ENCODE measurements around the gene NOS1AP.

NOS1AP gene

GRCh38 chr1:162284206-162284955 is 214.9 kb downstream of the NOS1AP start:
- Histone ChIP-seq H3K79me1 (replicated peaks; ENCODE audit: low read length, poor library complexity, severe bottlenecking) (no peaks in the 10 kb centered on the region), H2BK5ac (ENCODE audit: low read depth, low read length, poor library complexity, severe bottlenecking) (no peak overlapping the region), H3K18ac (ENCODE audit: low read depth in 1 of 2, low read length in 2 of 2) (no peak overlapping the region), H4K8ac (ENCODE audit: low read length) (no peak overlapping the region), H3K27ac (ENCODE audit: low read length, poor library complexity, severe bottlenecking) (no peak overlapping the region), H3K23ac (ENCODE audit: low read length in 2 of 2) (no peak overlapping the region), H3K36me3 (ENCODE audit: control insufficient read depth in 1 of 2, insufficient read depth in 2 of 2, low read depth in 1 of 2, low read length in 2 of 2) (no peaks in the 10 kb centered on the region), H3K4me3 (ENCODE audit: insufficient read depth in 1 of 2, low read depth in 1 of 2, low read length in 2 of 2) (no peak overlapping the region), H2BK120ac (ENCODE audit: low read depth, low read length) (no peak overlapping the region), H2BK12ac (ENCODE audit: low read length in 2 of 2) (no peak overlapping the region), H3K4me2 (ENCODE audit: low read length, poor library complexity, severe bottlenecking) (no peak overlapping the region), H2AK5ac (ENCODE audit: low read length, severe bottlenecking) (no peak overlapping the region), H3K4me1 (ENCODE audit: control insufficient read depth, insufficient read depth, low read depth, low read length) (peaks cover 3% of the 10 kb centered on the region), H3K9me3 (ENCODE audit: control insufficient read depth, low read length) (no peaks in the 10 kb centered on the region), H3K4ac (ENCODE audit: low read depth in 1 of 2, low read length in 2 of 2) (no peak overlapping the region), H3K14ac (ENCODE audit: low read length in 2 of 2) (no peak overlapping the region), H4K91ac (ENCODE audit: low read length) (no peak overlapping the region), H2AFZ (ENCODE audit: low read depth, low read length) (no peak overlapping the region), H3K27me3 (ENCODE audit: control insufficient read depth in 1 of 2, insufficient read depth in 1 of 2, low read length in 2 of 2) (peaks cover 0 to 63% of the 10 kb centered on the region in 2 experiments), H2BK15ac (ENCODE audit: low read depth, poor library complexity, severe bottlenecking) (no peak overlapping the region), H3K9ac (ENCODE audit: low read length) (no peak overlapping the region)
- DNase-seq, result no peak
- WGBS, result 91% methylated on average over 3 of the region's 3 CpGs

DNA sequence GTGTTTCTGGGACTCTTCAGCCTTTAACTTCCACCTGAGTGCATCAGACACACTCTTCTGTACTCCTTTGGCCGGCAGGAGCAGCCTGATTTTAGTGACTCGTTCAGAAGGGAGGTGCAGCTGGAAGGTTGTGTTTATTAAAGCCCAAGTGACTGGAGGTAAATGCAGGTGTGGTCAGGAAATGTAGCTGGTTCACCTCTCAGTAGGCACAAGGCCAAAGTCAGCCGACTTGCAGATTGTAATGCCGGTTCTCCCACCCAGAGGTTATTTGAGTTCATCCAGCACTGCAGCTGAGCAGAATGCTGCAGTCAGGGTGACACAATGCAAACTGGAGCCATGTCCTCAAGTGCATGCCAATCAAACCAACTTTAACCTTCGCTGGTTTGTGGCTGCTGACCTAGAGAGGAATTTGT is 215.7 kb downstream of the NOS1AP start:
- no peak overlapping the region for H3K27ac ChIP-seq (ENCODE audit: low read length, poor library complexity, severe bottlenecking)
- H4K8ac ChIP-seq (ENCODE audit: low read length), result no peak overlapping the region
- no peak overlapping the region for H4K91ac ChIP-seq (ENCODE audit: low read length)
- H3K14ac ChIP-seq (ENCODE audit: low read length in 2 of 2), result no peak overlapping the region
- H3K36me3 ChIP-seq (ENCODE audit: control insufficient read depth in 1 of 2, insufficient read depth in 2 of 2, low read depth in 1 of 2, low read length in 2 of 2), result no peaks in the 10 kb centered on the region
- no peak overlapping the region for H2AFZ ChIP-seq (ENCODE audit: low read depth, low read length)
- H3K27me3 ChIP-seq (ENCODE audit: control insufficient read depth in 1 of 2, insufficient read depth in 1 of 2, low read length in 2 of 2), result peaks cover 0 to 58% of the 10 kb centered on the region in 2 experiments
- H2BK12ac ChIP-seq (ENCODE audit: low read length in 2 of 2), result no peak overlapping the region
- H3K23ac ChIP-seq (ENCODE audit: low read length in 2 of 2), result no peak overlapping the region
- WGBS, result 78% methylated on average over 5 of the region's 5 CpGs
- H3K9ac ChIP-seq (ENCODE audit: low read length), result no peak overlapping the region
- peaks cover 3% of the 10 kb centered on the region for H3K4me1 ChIP-seq (ENCODE audit: control insufficient read depth, insufficient read depth, low read depth, low read length)
- no peaks in the 10 kb centered on the region for H3K9me3 ChIP-seq (ENCODE audit: control insufficient read depth, low read length)
- no peaks in the 10 kb centered on the region for H3K79me1 ChIP-seq (replicated peaks; ENCODE audit: low read length, poor library complexity, severe bottlenecking)
- no peak overlapping the region for H2AK5ac ChIP-seq (ENCODE audit: low read length, severe bottlenecking)
- H3K4ac ChIP-seq (ENCODE audit: low read depth in 1 of 2, low read length in 2 of 2), result no peak overlapping the region
- H2BK120ac ChIP-seq (ENCODE audit: low read depth, low read length), result no peak overlapping the region
- H2BK15ac ChIP-seq (ENCODE audit: low read depth, poor library complexity, severe bottlenecking), result no peak overlapping the region
- no peak overlapping the region for H3K4me2 ChIP-seq (ENCODE audit: low read length, poor library complexity, severe bottlenecking)
- DNase-seq, result no peak
- H3K18ac ChIP-seq (ENCODE audit: low read depth in 1 of 2, low read length in 2 of 2), result no peak overlapping the region
- H3K4me3 ChIP-seq (ENCODE audit: insufficient read depth in 1 of 2, low read depth in 1 of 2, low read length in 2 of 2), result no peak overlapping the region
- no peak overlapping the region for H2BK5ac ChIP-seq (ENCODE audit: low read depth, low read length, poor library complexity, severe bottlenecking)

DNA sequence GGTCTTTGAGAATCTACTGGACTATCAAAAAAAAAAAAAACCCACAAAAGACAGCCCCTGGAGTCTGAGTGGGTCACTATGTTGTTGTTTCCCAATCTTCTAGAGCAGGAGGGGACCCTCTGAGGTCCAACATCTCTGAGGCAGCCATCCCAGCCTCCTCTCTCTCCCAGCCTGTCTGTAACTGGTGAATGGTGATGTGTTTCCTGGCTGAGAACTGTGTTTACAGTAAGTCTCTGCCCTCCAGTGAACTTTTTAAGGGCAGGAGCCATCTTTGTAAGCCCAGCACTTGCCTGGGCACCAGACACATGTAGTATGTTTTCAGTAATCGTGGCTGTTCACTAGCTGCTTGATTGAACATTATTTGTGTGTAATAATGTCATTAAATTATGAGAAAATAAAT is 221.5 kb downstream of the NOS1AP start:
- DNase-seq, result no peak
- Histone ChIP-seq H3K14ac (ENCODE audit: low read length in 2 of 2) (no peak overlapping the region), H3K23ac (ENCODE audit: low read length in 2 of 2) (no peak overlapping the region), H2BK12ac (ENCODE audit: low read length in 2 of 2) (no peak overlapping the region), H3K27me3 (ENCODE audit: control insufficient read depth in 1 of 2, insufficient read depth in 1 of 2, low read length in 2 of 2) (peaks cover 0 to 33% of the 10 kb centered on the region in 2 experiments), H3K18ac (ENCODE audit: low read depth in 1 of 2, low read length in 2 of 2) (no peak overlapping the region), H3K36me3 (ENCODE audit: control insufficient read depth in 1 of 2, insufficient read depth in 2 of 2, low read depth in 1 of 2, low read length in 2 of 2) (no peaks in the 10 kb centered on the region), H3K9me3 (ENCODE audit: control insufficient read depth, low read length) (no peaks in the 10 kb centered on the region), H3K79me1 (replicated peaks; ENCODE audit: low read length, poor library complexity, severe bottlenecking) (no peaks in the 10 kb centered on the region), H2BK5ac (ENCODE audit: low read depth, low read length, poor library complexity, severe bottlenecking) (no peak overlapping the region), H4K8ac (ENCODE audit: low read length) (no peak overlapping the region), H3K27ac (ENCODE audit: low read length, poor library complexity, severe bottlenecking) (no peak overlapping the region), H3K4me2 (ENCODE audit: low read length, poor library complexity, severe bottlenecking) (no peak overlapping the region), H2BK15ac (ENCODE audit: low read depth, poor library complexity, severe bottlenecking) (no peak overlapping the region), H3K4ac (ENCODE audit: low read depth in 1 of 2, low read length in 2 of 2) (no peak overlapping the region), H4K91ac (ENCODE audit: low read length) (no peak overlapping the region), H3K4me1 (ENCODE audit: control insufficient read depth, insufficient read depth, low read depth, low read length) (peaks cover 2% of the 10 kb centered on the region), H2AK5ac (ENCODE audit: low read length, severe bottlenecking) (no peak overlapping the region), H3K4me3 (ENCODE audit: insufficient read depth in 1 of 2, low read depth in 1 of 2, low read length in 2 of 2) (no peak overlapping the region), H2BK120ac (ENCODE audit: low read depth, low read length) (no peak overlapping the region), H3K9ac (ENCODE audit: low read length) (no peak overlapping the region), H2AFZ (ENCODE audit: low read depth, low read length) (no peak overlapping the region)
- no CpG with 5 or more reads among the region's 1 CpG for WGBS

- no peak overlapping the region for H2AK5ac ChIP-seq (ENCODE audit: low read length, severe bottlenecking)
- WGBS, result 22% methylated on average over 1 of the region's 2 CpGs
- H2BK5ac ChIP-seq (ENCODE audit: low read depth, low read length, poor library complexity, severe bottlenecking), result no peak overlapping the region
- H4K91ac ChIP-seq (ENCODE audit: low read length), result no peak overlapping the region
- peaks cover 0 to 33% of the 10 kb centered on the region in 2 experiments for H3K27me3 ChIP-seq (ENCODE audit: control insufficient read depth in 1 of 2, insufficient read depth in 1 of 2, low read length in 2 of 2)
- peak; percentile 16 for DNase-seq
- H3K14ac ChIP-seq (ENCODE audit: low read length in 2 of 2), result no peak overlapping the region
- no peak overlapping the region for H3K27ac ChIP-seq (ENCODE audit: low read length, poor library complexity, severe bottlenecking)
- no peak overlapping the region for H2BK15ac ChIP-seq (ENCODE audit: low read depth, poor library complexity, severe bottlenecking)
- H3K4me3 ChIP-seq (ENCODE audit: insufficient read depth in 1 of 2, low read depth in 1 of 2, low read length in 2 of 2), result no peak overlapping the region
- no peak overlapping the region for H2BK120ac ChIP-seq (ENCODE audit: low read depth, low read length)
- H2AFZ ChIP-seq (ENCODE audit: low read depth, low read length), result no peak overlapping the region
- peaks cover 2% of the 10 kb centered on the region for H3K4me1 ChIP-seq (ENCODE audit: control insufficient read depth, insufficient read depth, low read depth, low read length)
- no peak overlapping the region for H4K8ac ChIP-seq (ENCODE audit: low read length)
- no peak overlapping the region for H3K23ac ChIP-seq (ENCODE audit: low read length in 2 of 2)
- H3K9me3 ChIP-seq (ENCODE audit: control insufficient read depth, low read length), result no peaks in the 10 kb centered on the region
- no peak overlapping the region for H2BK12ac ChIP-seq (ENCODE audit: low read length in 2 of 2)
- no peak overlapping the region for H3K4ac ChIP-seq (ENCODE audit: low read depth in 1 of 2, low read length in 2 of 2)
- no peak overlapping the region for H3K18ac ChIP-seq (ENCODE audit: low read depth in 1 of 2, low read length in 2 of 2)
- no peak overlapping the region for H3K4me2 ChIP-seq (ENCODE audit: low read length, poor library complexity, severe bottlenecking)
- H3K79me1 ChIP-seq (replicated peaks; ENCODE audit: low read length, poor library complexity, severe bottlenecking), result no peaks in the 10 kb centered on the region
- peaks cover 0 to 3% of the 10 kb centered on the region in 2 experiments for H3K36me3 ChIP-seq (ENCODE audit: control insufficient read depth in 1 of 2, insufficient read depth in 2 of 2, low read depth in 1 of 2, low read length in 2 of 2)
- H3K9ac ChIP-seq (ENCODE audit: low read length), result no peak overlapping the region
Measured at GRCh38 chr1:162292422-162292849, 222.9 kb downstream of the NOS1AP start.
